OCI-LY7 (cell line): ENCODE data around the gene TNRC6C. TPM values are rescaled to one million over a fixed set of nuclear protein-coding genes. Genes with fewer than 3 reads are reported as not detected.

Experiments used
- BruUV-seq: library from RNA; stranded (reverse); fragments of 400-500 nt; replicated peaks from 2 replicates; lab custom pipeline; 2021; lab: Mats Ljungman, UMichigan
- CTCF ChIA-PET: fragments of 300-600 bp; sonication (Branson Sonifier 250); formaldehyde crosslinking; loops from one replicate; lab custom pipeline; 2022; ENCODE audit warnings: antibody characterized with exemption; ENCODE audit not compliant: unreplicated experiment; lab: Charles Lee
- POLR2A ChIA-PET: fragments of 300-600 bp; sonication (Branson Sonifier 250); formaldehyde crosslinking; loops from one replicate; lab custom pipeline; 2022; ENCODE audit warnings: antibody characterized with exemption; lab: Charles Lee
- DNase-seq: peaks from one replicate; pipeline ENCODE4 v3.0.0-alpha.2; 2015; ENCODE audit warnings: low spot score
- H2AFZ ChIP-seq: fragments of 200-600 bp; sonication (generic), shearing (Covaris generic); 2 replicates; pipeline ENCODE4 v1.6.1; 2014; ENCODE audit warnings: mild to moderate bottlenecking, antibody characterized with exemption, low read length, moderate library complexity
- H3K27ac ChIP-seq: fragments of 200-600 bp; sonication (generic); 2 replicates; pipeline ENCODE4 v1.5.1; 2014; ENCODE audit warnings: mixed run types, low read depth, mild to moderate bottlenecking, moderate library complexity, low read length, inconsistent platforms; ENCODE audit not compliant: poor library complexity, severe bottlenecking
- H3K36me3 ChIP-seq: fragments of 200-600 bp; sonication (generic); 2 replicates; pipeline ENCODE4 v1.6.1; 2014; ENCODE audit warnings: mild to moderate bottlenecking, antibody characterized with exemption, low read length, moderate library complexity, mixed read lengths; ENCODE audit not compliant: insufficient read depth
- H3K4me1 ChIP-seq: fragments of 200-600 bp; sonication (generic); 2 replicates; pipeline ENCODE4 v1.5.1; 2014; ENCODE audit warnings: mild to moderate bottlenecking, low read length; ENCODE audit not compliant: insufficient read depth, poor library complexity, severe bottlenecking
- H3K4me2 ChIP-seq: fragments of 200-600 bp; sonication (generic); 2 replicates; pipeline ENCODE4 v1.6.1; 2014; ENCODE audit warnings: mild to moderate bottlenecking, low read length
- H3K4me3 ChIP-seq: fragments of 200-600 bp; sonication (generic); 2 replicates; pipeline ENCODE4 v1.5.1; 2014; ENCODE audit warnings: mild to moderate bottlenecking, low read depth, low read length; ENCODE audit not compliant: poor library complexity, severe bottlenecking
- H3K79me2 ChIP-seq: fragments of 200-600 bp; sonication (generic); 2 replicates; pipeline ENCODE4 v1.6.1; 2016; ENCODE audit warnings: low read depth, mild to moderate bottlenecking, low read length, moderate library complexity, mixed read lengths; ENCODE audit not compliant: insufficient read depth
- H3K9me2 ChIP-seq: fragments of 200-600 bp; sonication (generic); 2 replicates; pipeline ENCODE4 v1.6.1; 2016; ENCODE audit warnings: mild to moderate bottlenecking, low read length, mixed read lengths; ENCODE audit not compliant: insufficient read depth
- H3K9me3 ChIP-seq: fragments of 200-600 bp; sonication (generic); 2 replicates; pipeline ENCODE4 v1.6.1; 2014; ENCODE audit warnings: mild to moderate bottlenecking, mixed run types, low read length, mixed read lengths
- H4K20me1 ChIP-seq: fragments of 200-600 bp; sonication (generic); 2 replicates; pipeline ENCODE4 v1.6.1; 2014; ENCODE audit warnings: mild to moderate bottlenecking, antibody characterized with exemption, low read length, moderate library complexity, mixed read lengths; ENCODE audit not compliant: insufficient read depth
- CTCF ChIP-seq: fragments of 200-600 bp; sonication (generic); conservative IDR thresholded peaks from 2 replicates; pipeline ENCODE4 v1.5.1; 2014; ENCODE audit warnings: mild to moderate bottlenecking, antibody characterized with exemption, low read length, moderate library complexity, mixed read lengths
- EZH2phosphoT487 ChIP-seq: fragments of 200-600 bp; sonication (generic); IDR thresholded peaks from 2 replicates; pipeline ENCODE4 v1.6.1; 2018; ENCODE audit warnings: low read depth, borderline replicate concordance, mild to moderate bottlenecking, mixed run types, antibody characterized with exemption, low read length, moderate library complexity, mixed read lengths
- intact Hi-C: fragments of 100-400 bp; cut with micrococcal nuclease; formaldehyde crosslinking; loops from one replicate; pipeline ENCODE4 v1.10.0; 2022; ENCODE audit not compliant: unreplicated experiment
- total RNA-seq, 2 experiments: library from RNA; depleted of rRNA in 1 of 2; stranded (reverse); fragments of >200 nt in 1 of 2; shearing (Covaris generic) in 1 of 2; gene quantifications; 2 replicates each; pipeline ENCODE4 v1.2.3, GENCODE V29; 2014 to 2022

Gene TNRC6C
- total RNA-seq, 2 experiments from 2014 or later = 8.5 to 25.2 TPM

- no peaks in the 10 kb centered on the region for H4K20me1 ChIP-seq
- H3K79me2 ChIP-seq = no peaks in the 10 kb centered on the region
- intact Hi-C loops = no loop called here
- H3K36me3 ChIP-seq = no peaks in the 10 kb centered on the region
- no TSS peak for BruUV-seq
- no peak overlapping the region for H3K4me2 ChIP-seq
- H3K9me3 ChIP-seq = no peaks in the 10 kb centered on the region
- H3K4me1 ChIP-seq = peaks cover 6% of the 10 kb centered on the region
- ChIA-PET CTCF (no interaction called here), POLR2A (interaction anchor here (0.5 to 1.5 kb wide), 2 partner anchors 35 to 200 kb away, joined by 3 read pairs; no protein-coding TSS in a partner anchor)
- H3K4me3 ChIP-seq = no peak overlapping the region
- TF ChIP-seq CTCF (no peak), EZH2phosphoT487 (no peak; the same call in 1 of the 2 replicates)
- no peak overlapping the region for H2AFZ ChIP-seq
- no peak for DNase-seq
- H3K27ac ChIP-seq = no peak overlapping the region
- H3K9me2 ChIP-seq = no peaks in the 10 kb centered on the region
Observed at GRCh38 chr17:77916264-77916663, 42.2 kb upstream of the TNRC6C start.

GRCh38 chr17:77916703-77917481, 41.6 kb upstream of the TNRC6C start:
- Histone ChIP-seq H3K27ac (no peak overlapping the region), H3K9me3 (no peaks in the 10 kb centered on the region), H2AFZ (no peak overlapping the region), H4K20me1 (no peaks in the 10 kb centered on the region), H3K4me3 (no peak overlapping the region), H3K36me3 (no peaks in the 10 kb centered on the region), H3K9me2 (no peaks in the 10 kb centered on the region), H3K4me2 (peak overlapping the region; percentile 13; the same call in 1 of the 2 replicates), H3K4me1 (peaks cover 6% of the 10 kb centered on the region), H3K79me2 (no peaks in the 10 kb centered on the region)
- POLR2A ChIA-PET = interaction anchor here (0.5 to 1.5 kb wide), 3 partner anchors 34 to 199 kb away, joined by 3 read pairs; no protein-coding TSS in a partner anchor
- CTCF ChIA-PET = no interaction called here
- BruUV-seq = no TSS peak
- DNase-seq = peak; percentile 81
- no peak for TF ChIP-seq EZH2phosphoT487
- no peak for TF ChIP-seq CTCF
- intact Hi-C loops = no loop called here

GRCh38 chr17:77919276-77919675, 39.2 kb upstream of the TNRC6C start:
- intact Hi-C loops = no loop called here

More at GRCh38 chr17:77919276-77919675, 39.2 kb upstream of the TNRC6C start:
- ChIA-PET CTCF (no interaction called here), POLR2A (interaction anchor here (0.6 kb wide), 1 partner anchor 61 kb away, joined by 5 read pairs; no protein-coding TSS in a partner anchor)
- no peak for TF ChIP-seq EZH2phosphoT487
- Histone ChIP-seq H3K4me3 (no peak overlapping the region), H3K9me2 (no peaks in the 10 kb centered on the region), H3K9me3 (no peaks in the 10 kb centered on the region), H3K36me3 (no peaks in the 10 kb centered on the region), H3K4me2 (no peak overlapping the region), H3K27ac (no peak overlapping the region), H4K20me1 (no peaks in the 10 kb centered on the region), H3K79me2 (no peaks in the 10 kb centered on the region), H3K4me1 (peaks cover 6% of the 10 kb centered on the region), H2AFZ (no peak overlapping the region)
- BruUV-seq = no TSS peak
- no peak for DNase-seq
